SK-N-SH treated with all-trans-retinoic acid at 6 μM for 48 hours (cell line): ENCODE measurements around the gene ARRDC1.

Experiments used
- CREB5 ChIP-seq: fragments of 250-450 bp; sonication (Bioruptor Pico); IDR thresholded peaks from 2 replicates; pipeline ENCODE4 v1.5.1; 2020; ENCODE audit warnings: low read depth, mild to moderate bottlenecking, moderate library complexity
- CSDC2 ChIP-seq: fragments of 250-450 bp; sonication (Bioruptor Pico); IDR thresholded peaks from 2 replicates; pipeline ENCODE4 v1.5.0; 2020; ENCODE audit warnings: mild to moderate bottlenecking, moderate library complexity
- ESRRG ChIP-seq: fragments of 250-450 bp; sonication (Bioruptor Pico); IDR thresholded peaks from 2 replicates; pipeline ENCODE4 v1.6.1; 2021; ENCODE audit warnings: mild to moderate bottlenecking
- ISL1 ChIP-seq: fragments of 250-450 bp; sonication (Bioruptor Pico); IDR thresholded peaks from 2 replicates; pipeline ENCODE4 v2.1.2; 2022; ENCODE audit warnings: mild to moderate bottlenecking, moderate library complexity
- OSR1 ChIP-seq: fragments of 250-450 bp; sonication (Bioruptor Pico); IDR thresholded peaks from 2 replicates; pipeline ENCODE4 v1.8.0; 2022; ENCODE audit warnings: moderate library complexity, mild to moderate bottlenecking, inconsistent platforms
- POU6F1 ChIP-seq: fragments of 250-450 bp; sonication (Bioruptor Pico); IDR thresholded peaks from 2 replicates; pipeline ENCODE4 v1.8.0; 2021; ENCODE audit warnings: low read depth, mild to moderate bottlenecking, moderate library complexity, borderline replicate concordance
- PPARA ChIP-seq: fragments of 250-450 bp; sonication (Bioruptor Pico); IDR thresholded peaks from 2 replicates; pipeline ENCODE4 v1.5.0; 2020; ENCODE audit warnings: mild to moderate bottlenecking, borderline replicate concordance
- RARB ChIP-seq: fragments of 250-450 bp; sonication (Bioruptor Pico); IDR thresholded peaks from 2 replicates; pipeline ENCODE4 v1.8.0; 2021; ENCODE audit warnings: mild to moderate bottlenecking, moderate library complexity
- ZNF565 ChIP-seq: fragments of 450-650 bp; formaldehyde crosslinking; conservative IDR thresholded peaks from 2 replicates; pipeline ENCODE4 v1.5.0; 2020; ENCODE audit warnings: low read depth, mild to moderate bottlenecking, moderate library complexity
- ZNF70 ChIP-seq: fragments of 450-650 bp; formaldehyde crosslinking; IDR thresholded peaks from 2 replicates; pipeline ENCODE4 v1.5.0; 2020; ENCODE audit warnings: mild to moderate bottlenecking, moderate library complexity
- TF ChIP-seq, protein P1 (sequence below): fragments of 250-450 bp; sonication (Bioruptor Pico); IDR thresholded peaks from 2 replicates; pipeline ENCODE4 v1.8.0; 2020; ENCODE audit warnings: mild to moderate bottlenecking, moderate library complexity, borderline replicate concordance
- TF ChIP-seq, protein P2 (sequence below): fragments of 250-450 bp; sonication (Bioruptor Pico); IDR thresholded peaks from 2 replicates; pipeline ENCODE4 v1.5.0; 2020; ENCODE audit warnings: mild to moderate bottlenecking, moderate library complexity

GRCh38 chr9:137603879-137604278 is 1.6 kb upstream of the ARRDC1 start:
- TF ChIP-seq CREB5 (CRISPR knock-in tag) (no peak), ZNF70 (CRISPR knock-in tag) (no peak), ZNF565 (CRISPR knock-in tag) (no peak), POU6F1 (CRISPR knock-in tag) (no peak), PPARA (CRISPR knock-in tag) (no peak), OSR1 (no peak), CSDC2 (no peak), ESRRG (CRISPR knock-in tag) (no peak), RARB (CRISPR knock-in tag) (no peak), ISL1 (CRISPR knock-in tag) (no peak)
- TF ChIP-seq, protein P1, sequence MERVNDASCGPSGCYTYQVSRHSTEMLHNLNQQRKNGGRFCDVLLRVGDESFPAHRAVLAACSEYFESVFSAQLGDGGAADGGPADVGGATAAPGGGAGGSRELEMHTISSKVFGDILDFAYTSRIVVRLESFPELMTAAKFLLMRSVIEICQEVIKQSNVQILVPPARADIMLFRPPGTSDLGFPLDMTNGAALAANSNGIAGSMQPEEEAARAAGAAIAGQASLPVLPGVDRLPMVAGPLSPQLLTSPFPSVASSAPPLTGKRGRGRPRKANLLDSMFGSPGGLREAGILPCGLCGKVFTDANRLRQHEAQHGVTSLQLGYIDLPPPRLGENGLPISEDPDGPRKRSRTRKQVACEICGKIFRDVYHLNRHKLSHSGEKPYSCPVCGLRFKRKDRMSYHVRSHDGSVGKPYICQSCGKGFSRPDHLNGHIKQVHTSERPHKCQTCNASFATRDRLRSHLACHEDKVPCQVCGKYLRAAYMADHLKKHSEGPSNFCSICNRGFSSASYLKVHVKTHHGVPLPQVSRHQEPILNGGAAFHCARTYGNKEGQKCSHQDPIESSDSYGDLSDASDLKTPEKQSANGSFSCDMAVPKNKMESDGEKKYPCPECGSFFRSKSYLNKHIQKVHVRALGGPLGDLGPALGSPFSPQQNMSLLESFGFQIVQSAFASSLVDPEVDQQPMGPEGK (CRISPR knock-in tag) = no peak
- TF ChIP-seq, protein P2, sequence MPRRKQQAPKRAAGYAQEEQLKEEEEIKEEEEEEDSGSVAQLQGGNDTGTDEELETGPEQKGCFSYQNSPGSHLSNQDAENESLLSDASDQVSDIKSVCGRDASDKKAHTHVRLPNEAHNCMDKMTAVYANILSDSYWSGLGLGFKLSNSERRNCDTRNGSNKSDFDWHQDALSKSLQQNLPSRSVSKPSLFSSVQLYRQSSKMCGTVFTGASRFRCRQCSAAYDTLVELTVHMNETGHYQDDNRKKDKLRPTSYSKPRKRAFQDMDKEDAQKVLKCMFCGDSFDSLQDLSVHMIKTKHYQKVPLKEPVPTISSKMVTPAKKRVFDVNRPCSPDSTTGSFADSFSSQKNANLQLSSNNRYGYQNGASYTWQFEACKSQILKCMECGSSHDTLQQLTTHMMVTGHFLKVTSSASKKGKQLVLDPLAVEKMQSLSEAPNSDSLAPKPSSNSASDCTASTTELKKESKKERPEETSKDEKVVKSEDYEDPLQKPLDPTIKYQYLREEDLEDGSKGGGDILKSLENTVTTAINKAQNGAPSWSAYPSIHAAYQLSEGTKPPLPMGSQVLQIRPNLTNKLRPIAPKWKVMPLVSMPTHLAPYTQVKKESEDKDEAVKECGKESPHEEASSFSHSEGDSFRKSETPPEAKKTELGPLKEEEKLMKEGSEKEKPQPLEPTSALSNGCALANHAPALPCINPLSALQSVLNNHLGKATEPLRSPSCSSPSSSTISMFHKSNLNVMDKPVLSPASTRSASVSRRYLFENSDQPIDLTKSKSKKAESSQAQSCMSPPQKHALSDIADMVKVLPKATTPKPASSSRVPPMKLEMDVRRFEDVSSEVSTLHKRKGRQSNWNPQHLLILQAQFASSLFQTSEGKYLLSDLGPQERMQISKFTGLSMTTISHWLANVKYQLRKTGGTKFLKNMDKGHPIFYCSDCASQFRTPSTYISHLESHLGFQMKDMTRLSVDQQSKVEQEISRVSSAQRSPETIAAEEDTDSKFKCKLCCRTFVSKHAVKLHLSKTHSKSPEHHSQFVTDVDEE (CRISPR knock-in tag) = no peak
